ENCODE data around the gene RNF220. TPM values are rescaled to one million over a fixed set of nuclear protein-coding genes. Genes with fewer than 3 reads are reported as not detected.

RNF220 gene
- total and polyA plus RNA-seq, 10 donors = 59.0 to 126 (median 71.7) TPM

DNA sequence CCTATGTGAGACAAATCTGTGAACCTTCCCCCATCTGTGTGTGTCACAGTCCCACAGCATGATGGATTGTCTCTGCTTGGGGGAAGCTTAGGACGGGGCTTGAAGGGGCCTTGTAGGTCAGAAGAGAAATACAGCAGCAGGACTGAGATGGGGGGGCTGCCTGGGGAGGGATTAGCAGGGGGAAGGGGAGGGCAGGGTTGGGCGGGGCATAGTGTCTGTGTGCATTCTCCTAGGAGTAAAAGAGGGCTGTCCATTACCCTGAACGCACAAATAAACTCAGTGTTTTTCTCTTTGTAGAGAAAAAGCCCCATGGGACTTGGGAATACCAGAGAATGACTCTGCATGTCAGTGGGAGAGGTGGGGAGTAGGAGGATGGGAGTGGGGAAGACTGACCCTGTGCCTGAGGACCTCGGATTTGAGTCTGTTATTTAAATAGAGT lies 16.4 kb downstream of the RNF220 start:
- WGBS, 5 donors = 27 to 35% (median 30%) methylated on average over 4 of the region's 4 CpGs
- Histone ChIP-seq H3K9me3 (no peaks in the 10 kb centered on the region), H3K27me3 (replicated peaks in 1 of 7) (peaks cover 0 to 100% (median 71%) of the 10 kb centered on the region in 7 donors), H3K36me3 (no peaks in the 10 kb centered on the region), H3K4me1 (peaks cover 7 to 45% (median 30%) of the 10 kb centered on the region in 6 donors), H3K27ac (no peak overlapping the region), H3K4me3 (no peak overlapping the region)
- no peak for DNase-seq
- no peak for TF ChIP-seq POLR2A (IDR thresholded peaks at IDR 0.05)
- intact Hi-C loops (cut with DNase I; ENCODE audit: low total_unique reads) = no loop called here

DNA sequence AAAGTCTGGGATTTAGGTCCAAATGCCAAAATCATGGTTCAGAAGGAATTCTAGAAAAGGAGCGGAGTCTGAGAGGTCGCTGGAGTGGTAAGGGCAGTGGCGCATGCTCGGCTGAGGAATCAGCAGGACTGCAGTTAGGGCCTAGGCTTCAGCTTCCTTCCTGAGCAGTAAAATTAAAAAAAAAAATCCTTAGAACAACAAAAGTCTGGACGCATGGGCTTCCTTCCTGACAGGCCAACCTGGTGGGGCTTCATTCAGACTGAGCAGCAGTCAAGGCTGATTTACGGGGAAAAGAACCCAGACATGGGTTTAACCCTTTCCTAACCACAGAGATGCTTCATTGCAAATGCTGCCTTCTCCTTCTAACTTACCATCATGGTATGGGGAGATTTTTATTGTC lies 17.1 kb downstream of the RNF220 start:
- no peaks in the 10 kb centered on the region for H3K9me3 ChIP-seq
- no peaks in the 10 kb centered on the region for H3K36me3 ChIP-seq
- H3K27ac ChIP-seq = no peak overlapping the region
- WGBS, 5 donors = 19 to 34% (median 32%) methylated on average over 6 of the region's 6 CpGs
- peaks cover 7 to 43% (median 28%) of the 10 kb centered on the region in 6 donors for H3K4me1 ChIP-seq
- no peak for DNase-seq
- TF ChIP-seq POLR2A (IDR thresholded peaks at IDR 0.05) (no peak), POLR2AphosphoS5 (IDR thresholded peaks at IDR 0.05) (no peak)
- TF ChIP-seq, protein P1, sequence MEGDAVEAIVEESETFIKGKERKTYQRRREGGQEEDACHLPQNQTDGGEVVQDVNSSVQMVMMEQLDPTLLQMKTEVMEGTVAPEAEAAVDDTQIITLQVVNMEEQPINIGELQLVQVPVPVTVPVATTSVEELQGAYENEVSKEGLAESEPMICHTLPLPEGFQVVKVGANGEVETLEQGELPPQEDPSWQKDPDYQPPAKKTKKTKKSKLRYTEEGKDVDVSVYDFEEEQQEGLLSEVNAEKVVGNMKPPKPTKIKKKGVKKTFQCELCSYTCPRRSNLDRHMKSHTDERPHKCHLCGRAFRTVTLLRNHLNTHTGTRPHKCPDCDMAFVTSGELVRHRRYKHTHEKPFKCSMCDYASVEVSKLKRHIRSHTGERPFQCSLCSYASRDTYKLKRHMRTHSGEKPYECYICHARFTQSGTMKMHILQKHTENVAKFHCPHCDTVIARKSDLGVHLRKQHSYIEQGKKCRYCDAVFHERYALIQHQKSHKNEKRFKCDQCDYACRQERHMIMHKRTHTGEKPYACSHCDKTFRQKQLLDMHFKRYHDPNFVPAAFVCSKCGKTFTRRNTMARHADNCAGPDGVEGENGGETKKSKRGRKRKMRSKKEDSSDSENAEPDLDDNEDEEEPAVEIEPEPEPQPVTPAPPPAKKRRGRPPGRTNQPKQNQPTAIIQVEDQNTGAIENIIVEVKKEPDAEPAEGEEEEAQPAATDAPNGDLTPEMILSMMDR (IDR thresholded peaks at IDR 0.05 in 8 of 11, conservative IDR thresholded peaks at IDR 0.05 in 3 of 11) = no peak
- H3K27me3 ChIP-seq (replicated peaks in 1 of 7) = peaks cover 0 to 100% (median 66%) of the 10 kb centered on the region in 7 donors
- intact Hi-C loops (cut with DNase I; ENCODE audit: low total_unique reads) = no loop called here
- no peak overlapping the region for H3K4me3 ChIP-seq

DNA sequence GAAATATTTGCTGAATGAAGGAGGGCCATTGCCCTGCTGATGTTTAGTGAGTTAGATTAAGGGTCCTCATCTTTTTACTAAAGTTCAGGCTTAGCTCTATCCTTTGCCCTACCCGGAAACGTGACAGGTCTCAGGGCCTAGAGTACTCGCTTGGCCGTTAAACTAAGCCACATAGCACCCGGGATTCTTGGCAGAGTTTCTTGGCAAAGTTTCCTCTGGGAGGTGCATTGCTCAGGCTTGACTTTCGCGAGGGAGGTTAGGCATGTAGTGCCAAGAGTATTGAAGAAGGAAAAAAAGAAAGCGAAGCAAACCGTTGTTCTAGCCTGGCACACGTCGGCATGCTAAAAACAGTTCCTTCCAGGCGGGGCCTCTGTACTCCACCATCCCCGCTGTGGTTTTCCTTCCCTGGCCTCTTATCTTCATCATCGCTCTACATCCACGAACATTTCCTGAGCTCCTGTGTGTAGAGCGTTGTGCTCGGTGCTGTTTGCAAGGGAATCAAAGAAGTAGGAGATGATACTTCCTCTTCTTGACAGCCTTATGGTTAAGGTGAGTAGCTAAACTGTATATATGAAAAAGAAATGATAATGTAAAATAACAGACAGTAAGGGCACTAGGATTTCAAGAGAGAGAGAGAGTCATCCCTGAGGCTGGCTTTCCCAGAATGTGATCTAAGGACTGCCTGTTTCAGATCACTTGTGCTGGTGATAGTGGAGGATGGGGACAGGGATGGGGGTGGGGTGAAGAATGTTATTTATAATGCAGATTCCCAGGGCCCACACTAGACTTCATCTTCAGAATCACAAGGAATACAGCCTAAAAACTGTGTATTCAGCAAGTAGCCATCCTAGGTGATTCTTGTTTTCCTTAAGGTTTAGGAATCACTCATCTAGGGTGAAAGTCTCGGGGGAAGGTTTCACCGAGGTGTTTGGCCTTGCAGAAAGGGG lies 18.8 kb downstream of the RNF220 start:
- TF ChIP-seq, protein P1 (IDR thresholded peaks at IDR 0.05 in 8 of 11, conservative IDR thresholded peaks at IDR 0.05 in 3 of 11) = no peak
- TF ChIP-seq POLR2A (IDR thresholded peaks at IDR 0.05) = no peak
- no peak for TF ChIP-seq POLR2AphosphoS5 (IDR thresholded peaks at IDR 0.05)
- intact Hi-C loops (cut with DNase I; ENCODE audit: low total_unique reads) = no loop called here
- Histone ChIP-seq H3K9me3 (no peaks in the 10 kb centered on the region), H3K4me1 (peaks cover 0 to 26% (median 12%) of the 10 kb centered on the region in 6 donors), H3K4me3 (peak overlapping the region in 1 of 8 donors; percentile 26), H3K27ac (no peak overlapping the region), H3K36me3 (no peaks in the 10 kb centered on the region), H3K27me3 (replicated peaks in 1 of 7) (peaks cover 0 to 100% (median 49%) of the 10 kb centered on the region in 7 donors)
- 9 to 24% (median 11%) methylated on average over 19 of the region's 19 CpGs for WGBS, 5 donors
- no peak for DNase-seq

DNA sequence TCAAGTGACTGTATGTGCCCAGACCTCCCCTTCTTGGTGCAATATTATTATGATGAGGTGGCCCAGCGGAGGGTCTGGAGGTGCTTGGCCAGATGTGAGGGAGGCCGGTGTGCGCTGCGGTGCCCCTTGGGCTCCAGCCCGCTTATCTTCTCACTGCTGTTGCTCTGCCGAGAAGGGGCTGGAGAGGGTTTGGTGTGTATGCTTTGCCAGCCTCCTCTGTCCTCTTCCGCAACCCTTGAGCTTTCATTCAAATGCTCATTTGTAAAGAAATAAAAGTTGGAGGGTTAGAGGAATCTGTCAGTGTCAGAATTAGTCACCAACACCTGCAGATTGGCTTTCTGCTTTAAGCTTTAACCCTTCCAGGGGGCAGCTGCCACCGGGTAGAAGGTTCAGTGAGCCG lies 19.7 kb downstream of the RNF220 start:
- no peaks in the 10 kb centered on the region for H3K36me3 ChIP-seq
- no peak overlapping the region for H3K4me3 ChIP-seq
- TF ChIP-seq POLR2AphosphoS5 (IDR thresholded peaks at IDR 0.05) (no peak), POLR2A (IDR thresholded peaks at IDR 0.05) (no peak)
- TF ChIP-seq, protein P1 (IDR thresholded peaks at IDR 0.05 in 8 of 11, conservative IDR thresholded peaks at IDR 0.05 in 3 of 11) = no peak
- intact Hi-C loops (cut with DNase I; ENCODE audit: low total_unique reads) = no loop called here
- H3K9me3 ChIP-seq = no peaks in the 10 kb centered on the region
- WGBS, 5 donors = 44 to 69% (median 51%) methylated on average over 9 of the region's 9 CpGs
- H3K4me1 ChIP-seq = peaks cover 0 to 30% (median 13%) of the 10 kb centered on the region in 6 donors
- no peak overlapping the region for H3K27ac ChIP-seq
- peaks cover 0 to 100% (median 40%) of the 10 kb centered on the region in 7 donors for H3K27me3 ChIP-seq (replicated peaks in 1 of 7)
- DNase-seq = no peak

All from spleen (tissue), 11 donors.